Inferior parietal cortex (tissue), 1 donor: ENCODE measurements around the gene MTHFD1L.

ENCODE experiments used
- DNase-seq: peaks from one replicate; pipeline ENCODE4 v3.0.0-alpha.2; 2016; ENCODE audit errors: extremely low spot score

The MTHFD1L gene

DNA sequence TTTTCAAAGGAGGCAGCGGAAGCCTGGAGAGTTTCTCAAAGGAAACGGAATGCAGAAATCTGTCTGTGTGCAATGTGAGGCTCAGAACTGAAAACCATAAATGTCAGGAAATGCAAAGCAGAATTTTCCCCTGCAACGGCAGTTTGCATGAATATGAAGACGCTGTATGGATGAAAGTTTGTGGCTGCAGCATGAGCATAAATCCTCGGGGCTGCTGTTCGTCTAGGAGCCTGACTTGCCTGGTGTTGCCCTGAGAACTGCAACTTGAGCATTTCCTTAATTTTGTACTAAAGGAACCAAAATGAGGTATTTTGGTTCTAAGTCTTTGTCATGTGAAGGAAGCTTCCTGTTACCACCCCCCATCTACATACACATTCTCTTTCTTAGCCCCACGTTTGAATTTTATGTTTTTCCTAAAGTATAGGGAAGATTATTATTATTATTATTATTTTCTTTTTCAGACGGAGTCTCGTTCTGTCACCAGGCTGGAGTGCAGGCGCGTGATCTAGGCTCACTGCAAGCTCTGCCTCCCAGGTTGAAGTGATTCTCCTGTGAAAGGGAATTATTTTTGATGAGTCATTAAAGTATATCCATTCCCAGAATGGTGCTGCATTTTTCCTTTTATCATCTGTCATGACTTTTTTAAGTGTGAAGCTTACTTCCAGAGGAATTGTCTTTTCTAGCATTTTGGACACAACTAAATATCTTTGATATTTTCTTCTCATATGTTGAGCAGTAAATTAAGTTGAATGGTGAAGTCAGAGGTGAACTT lies 33.1 kb downstream of the MTHFD1L start:
- DNase-seq, result no peak

DNA sequence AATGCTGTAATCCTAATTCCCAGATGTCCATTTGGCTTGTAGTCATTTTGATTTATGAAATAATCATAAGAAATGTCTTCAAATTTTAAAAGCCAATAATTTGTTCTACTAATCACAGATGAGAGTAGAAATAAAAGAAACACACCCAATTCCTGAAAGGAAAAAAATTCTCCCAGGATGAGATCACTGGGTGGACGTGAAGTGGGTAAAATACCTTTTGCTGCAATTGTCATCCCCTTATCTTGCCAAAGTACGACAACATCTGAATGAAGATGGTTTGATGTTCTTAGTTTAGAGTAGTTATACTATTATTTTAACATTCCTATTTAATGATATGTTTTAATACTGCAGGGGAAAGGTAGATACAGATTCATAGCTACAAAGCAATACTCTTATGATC lies 33.7 kb downstream of the MTHFD1L start:
- no peak for DNase-seq

DNA sequence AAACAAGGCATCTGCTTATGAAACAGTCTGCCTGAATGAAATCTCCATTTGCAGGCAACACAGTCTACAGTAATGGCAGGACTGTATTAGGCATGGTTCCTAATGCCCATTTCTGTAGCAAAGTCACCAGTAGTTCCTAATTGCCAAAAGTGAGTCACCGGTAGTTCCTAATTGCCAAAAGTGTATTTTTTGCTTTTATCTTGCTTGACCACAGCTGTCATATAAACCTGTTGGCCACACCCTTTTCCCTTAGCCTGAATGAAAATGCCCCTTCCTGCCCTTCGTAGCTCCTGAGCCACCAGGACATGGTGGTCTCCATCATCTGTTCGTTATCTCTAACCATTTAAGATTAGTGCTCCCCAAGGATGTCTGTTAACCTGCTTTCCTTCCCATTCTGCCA lies 34.5 kb downstream of the MTHFD1L start:
- no peak for DNase-seq

DNA sequence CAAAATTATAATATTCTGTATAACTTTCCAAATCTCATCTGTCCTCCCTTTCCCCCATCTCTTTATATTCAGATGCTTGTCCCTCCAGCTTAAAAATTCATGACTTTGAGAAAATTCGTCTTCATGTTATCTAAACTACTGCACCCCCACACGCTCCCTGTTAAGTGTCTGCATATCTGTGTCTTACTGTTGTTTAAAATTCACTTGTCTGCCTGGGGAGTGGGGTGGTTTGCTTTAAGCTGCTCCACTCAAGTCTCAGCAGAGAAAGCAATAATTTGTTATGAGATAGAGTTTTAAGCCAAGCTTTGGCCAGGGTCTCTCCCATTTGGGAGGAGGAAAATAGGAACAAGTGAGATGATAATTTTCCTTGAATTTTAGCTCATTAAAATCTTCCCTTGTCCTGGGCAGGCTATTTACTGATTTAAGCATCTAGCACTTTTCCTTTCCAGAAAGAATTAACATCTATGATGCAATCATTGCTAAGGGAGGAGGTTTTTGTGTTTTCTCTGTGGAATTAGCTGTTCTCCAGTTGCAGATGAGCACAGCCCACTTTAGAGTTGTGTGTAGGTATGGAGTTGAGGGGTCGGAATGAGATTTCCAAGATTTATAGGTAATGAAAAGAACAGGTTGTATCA lies 36.8 kb downstream of the MTHFD1L start:
- no peak for DNase-seq

DNA sequence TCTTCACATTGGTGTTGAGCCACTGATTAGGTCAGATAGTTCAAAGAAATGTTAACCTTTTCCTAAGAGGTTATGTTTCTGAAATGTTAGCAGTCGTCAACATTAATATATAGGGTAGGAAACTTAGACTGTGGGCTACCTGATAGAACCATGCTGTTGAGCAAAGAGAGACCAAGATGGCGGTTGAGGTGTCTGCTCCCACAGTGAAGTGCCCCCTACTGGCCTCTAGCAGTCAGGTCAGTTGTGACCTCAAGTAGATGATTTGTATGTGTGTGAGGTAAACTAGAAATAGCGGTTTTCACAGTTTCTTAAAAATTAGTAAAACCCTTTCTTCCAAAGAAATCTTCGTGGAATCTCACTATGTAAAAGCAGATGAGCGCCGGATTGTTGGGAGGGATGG lies 40.3 kb downstream of the MTHFD1L start:
- DNase-seq, result no peak

DNA sequence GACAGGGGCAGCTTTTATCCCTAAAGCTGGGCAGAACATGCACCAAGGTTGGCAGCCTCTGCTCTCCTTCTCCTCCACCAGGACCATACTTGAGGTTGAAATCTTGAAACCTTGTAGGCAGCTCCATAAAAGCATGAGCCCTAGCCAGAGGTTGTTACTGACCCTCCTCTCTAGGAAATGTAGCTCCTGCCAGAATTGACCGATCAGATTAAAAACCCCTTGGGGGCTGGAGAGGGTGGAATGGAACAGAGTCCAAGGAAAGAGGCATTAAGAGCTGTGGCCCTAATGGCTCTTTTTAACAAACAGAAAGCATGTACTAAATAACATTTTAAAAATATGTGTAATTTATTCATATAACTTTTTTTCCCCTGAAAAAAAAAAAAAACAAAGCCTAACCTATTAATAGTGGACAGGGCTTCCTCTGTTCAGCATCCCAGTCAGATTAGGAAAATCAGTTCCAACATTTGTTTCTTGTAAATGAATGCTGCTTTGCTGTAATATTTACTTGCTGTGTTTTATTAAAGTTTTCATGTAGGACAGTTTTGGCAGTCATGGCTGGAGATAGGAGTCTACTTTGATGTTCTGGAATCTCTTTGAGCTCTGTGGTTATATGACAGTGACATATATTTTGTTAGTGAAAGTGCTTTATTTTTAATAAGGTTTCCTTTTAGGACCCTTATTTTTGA lies 41.3 kb downstream of the MTHFD1L start:
- no peak for DNase-seq

DNA sequence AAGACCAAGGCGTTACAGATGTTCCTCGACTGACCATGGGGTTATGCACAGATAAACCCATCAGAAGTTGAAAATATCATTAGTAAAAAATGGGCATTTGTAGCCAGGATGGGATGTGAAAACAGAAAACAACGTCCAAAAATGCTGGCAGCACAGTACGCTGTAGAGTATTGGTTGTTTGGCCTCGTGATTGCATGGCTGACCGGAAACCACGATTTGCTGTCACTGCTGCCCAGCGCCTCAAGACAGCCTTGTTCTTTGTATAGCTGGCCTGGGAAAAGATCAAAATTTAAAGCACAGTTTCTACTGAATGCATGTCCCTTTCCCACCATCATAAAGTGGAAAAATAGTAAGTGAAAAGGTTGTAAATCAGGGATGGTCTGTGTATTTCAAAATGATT lies 41.9 kb downstream of the MTHFD1L start:
- DNase-seq, result no peak

DNA sequence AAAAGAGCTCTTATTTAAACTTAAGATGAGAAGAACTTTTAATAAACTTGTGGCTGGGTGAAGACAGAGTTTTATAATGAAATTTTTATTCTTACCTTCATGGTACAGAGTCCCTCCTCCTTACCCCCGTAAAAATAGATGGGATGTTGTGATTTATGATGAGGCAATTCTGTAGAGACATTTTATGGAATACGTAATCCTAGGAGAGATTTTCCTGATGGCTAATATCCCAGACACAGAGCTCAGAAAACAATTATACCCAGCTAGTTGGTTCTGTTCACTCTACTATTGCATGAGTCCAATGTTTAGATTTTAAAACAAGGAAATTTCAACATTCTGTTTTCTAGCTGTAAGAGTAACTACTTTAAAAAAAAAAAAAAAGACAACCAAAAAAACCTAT lies 43.4 kb downstream of the MTHFD1L start:
- DNase-seq, result no peak

DNA sequence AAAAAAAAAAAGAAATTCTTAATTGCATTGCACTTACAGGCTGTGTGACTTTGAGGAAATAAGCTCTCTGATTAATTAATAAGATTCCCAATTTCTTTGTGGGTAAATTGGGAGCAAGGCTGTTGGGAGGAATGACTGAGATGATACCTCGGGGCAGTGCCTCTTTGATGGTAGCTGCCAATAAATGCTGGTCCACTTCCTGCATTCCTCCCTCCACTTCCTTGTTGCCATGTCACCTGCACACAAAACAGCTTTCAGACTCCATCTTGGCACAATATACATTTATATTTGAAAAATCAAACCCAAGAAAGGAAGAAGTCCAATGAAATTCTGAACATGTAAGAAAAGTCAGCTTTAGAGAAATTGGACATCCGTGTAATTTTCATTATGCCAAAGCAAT lies 45.1 kb downstream of the MTHFD1L start:
- no peak for DNase-seq

DNA sequence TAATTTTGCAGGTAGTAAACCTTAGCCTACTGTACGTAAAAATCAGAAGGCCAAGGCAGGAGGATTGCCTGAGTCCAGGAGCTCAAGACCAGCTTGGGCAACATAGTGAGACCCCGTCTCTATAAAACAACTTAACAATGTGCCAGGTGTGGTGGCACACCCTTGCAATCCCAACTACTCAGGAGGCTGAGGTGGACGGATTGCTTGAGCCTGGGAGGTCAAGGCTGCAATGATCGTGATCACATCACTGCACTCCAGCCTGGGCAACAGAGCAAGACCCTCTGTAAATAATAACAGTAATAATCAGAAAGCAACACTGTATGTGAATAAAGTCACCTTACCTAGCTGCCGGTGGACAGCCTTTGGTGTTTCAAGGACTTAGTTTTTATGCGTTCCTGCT lies 48.9 kb downstream of the MTHFD1L start:
- no peak for DNase-seq

DNA sequence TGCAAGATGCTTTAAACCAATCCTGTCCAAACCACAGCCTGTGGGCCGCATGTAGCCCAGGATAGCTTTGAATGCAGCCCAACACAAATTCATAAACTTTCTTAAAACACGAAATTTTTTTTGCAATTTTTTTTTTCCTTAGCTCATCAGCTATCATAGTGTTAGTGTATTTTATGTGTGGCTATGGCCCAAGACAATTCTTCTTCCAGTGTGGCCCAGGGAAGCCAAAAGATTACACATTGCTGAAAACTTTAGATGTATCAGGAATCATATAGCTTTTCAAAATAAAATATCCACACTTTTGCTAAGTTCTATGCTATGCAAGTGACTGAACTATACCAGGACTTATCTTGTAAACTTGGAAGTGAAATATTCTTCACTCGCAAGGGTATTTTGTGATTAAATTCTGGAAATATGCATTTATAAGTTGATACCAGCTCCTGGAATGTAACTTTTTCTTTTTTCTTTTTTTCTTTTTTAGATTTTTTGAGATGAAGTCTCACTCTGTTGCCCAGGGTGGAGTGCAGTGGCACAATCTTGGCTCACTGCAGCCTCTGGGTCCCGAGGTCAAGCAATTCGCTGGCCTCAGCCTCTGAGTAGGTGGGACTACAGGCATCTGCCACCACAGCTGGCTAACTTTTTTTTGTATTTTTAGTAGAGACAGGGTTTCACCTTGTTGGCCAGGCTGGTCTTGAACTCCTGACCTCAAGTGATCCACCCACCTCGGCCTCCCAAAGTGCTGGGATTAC lies 49.8 kb downstream of the MTHFD1L start:
- DNase-seq, result no peak

DNA sequence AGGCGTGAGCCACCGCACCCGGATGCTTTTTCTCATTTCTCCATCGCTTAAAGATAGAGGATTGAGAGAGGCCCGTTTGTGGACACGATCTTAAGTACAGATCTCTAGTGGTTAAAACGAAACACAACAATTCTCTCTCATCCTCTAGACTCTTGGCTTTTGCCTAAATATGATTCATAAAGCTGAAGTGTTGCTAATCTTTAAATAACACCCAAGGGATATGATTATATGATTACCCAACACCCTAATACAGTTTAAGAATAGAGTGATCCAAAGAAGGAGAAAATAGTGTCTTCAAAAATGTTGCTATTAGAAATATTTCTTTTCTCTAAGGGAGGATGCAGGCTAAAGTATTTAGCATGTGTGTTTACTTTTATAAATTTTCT lies 50.4 kb downstream of the MTHFD1L start:
- DNase-seq, result no peak

DNA sequence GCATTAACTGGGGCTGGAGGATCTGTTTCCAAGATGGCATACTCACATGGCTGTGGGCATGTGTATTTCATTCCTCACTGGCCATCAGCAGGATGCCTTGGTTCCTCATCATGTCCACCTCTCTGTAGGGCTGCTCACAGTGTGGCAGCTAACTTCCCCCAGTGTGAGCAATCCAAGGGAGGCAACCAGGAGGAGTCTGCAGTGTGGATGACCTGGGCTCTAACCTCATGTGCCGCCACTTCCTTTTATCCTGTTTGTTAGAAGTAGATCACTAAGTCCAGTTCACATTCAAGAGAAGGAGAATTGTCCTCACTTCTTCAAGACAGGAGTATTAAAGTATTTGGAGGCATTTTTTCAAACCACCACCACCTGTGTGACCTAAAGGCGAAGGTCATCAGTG lies 54.4 kb downstream of the MTHFD1L start:
- no peak for DNase-seq

DNA sequence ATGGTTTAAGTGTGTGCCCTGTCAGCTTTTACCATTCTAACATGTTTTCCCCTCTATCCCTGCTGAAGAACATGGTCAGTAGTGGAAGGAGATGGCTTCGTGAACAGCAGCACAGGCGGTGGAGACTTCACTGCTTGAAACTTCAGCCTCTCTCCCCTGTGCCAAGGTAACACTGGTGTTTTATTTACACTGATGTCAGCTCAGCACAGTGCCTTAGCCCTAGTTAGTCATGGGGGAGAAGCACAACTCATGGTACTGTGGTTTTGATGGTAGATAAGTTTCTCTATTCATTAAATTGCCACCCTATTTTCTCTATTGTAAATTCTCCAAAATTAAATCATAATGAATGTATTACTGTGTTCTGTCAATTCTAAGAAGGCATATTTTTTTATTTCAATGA lies 56.6 kb downstream of the MTHFD1L start:
- no peak for DNase-seq

DNA sequence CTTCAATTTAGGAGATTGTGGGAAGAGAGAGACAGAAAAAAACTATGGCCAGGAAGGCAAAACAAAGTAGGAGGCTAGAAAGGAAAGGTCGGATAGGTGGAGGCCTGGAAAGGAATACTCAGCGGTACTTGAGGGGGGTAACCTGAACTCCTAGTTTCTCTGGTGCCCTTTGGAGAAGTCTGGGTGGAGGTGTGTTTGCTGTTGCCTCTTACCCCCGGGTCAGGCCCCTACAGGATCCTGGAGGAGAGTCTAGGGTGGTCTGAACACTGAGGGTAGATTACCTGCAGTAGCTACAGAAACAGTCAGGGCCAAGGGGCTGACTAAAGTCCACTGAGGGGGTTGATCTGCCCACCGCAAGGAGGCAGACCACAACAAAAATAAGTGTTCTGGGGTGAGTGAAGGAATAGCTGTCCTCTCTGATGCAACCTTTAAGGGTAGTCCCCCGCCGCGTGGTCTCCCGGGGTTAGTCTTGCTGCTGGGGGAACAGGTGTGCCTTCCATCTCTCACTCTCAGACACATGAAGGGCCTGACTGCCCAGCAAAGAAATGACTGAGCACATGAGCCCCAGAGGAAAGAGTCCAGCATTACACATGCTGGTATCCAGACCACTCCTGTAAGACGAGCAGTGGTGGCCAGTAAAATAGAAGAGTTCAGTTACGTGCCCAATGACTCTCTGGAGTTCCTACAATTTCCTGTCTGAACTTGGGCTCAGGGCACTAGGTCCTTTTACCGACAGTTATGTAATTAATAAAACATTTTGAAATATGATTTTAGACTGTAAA lies 59.5 kb downstream of the MTHFD1L start:
- no peak for DNase-seq

DNA sequence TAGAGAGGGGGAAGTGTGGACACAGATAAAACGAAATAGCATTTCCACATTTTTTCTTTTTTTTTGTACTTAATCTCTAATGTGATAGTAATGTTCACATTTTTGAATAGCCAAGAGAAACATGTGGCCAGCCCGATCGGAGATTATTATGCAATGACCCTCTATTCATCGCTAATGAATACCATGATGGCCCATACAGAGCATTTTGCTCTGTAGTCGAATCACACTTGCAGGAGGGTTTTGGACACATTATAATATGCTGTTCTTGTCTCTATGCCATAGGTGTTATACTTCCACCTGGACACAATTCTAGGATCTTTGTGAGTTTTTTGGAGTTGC lies 60.1 kb downstream of the MTHFD1L start:
- DNase-seq, result no peak

DNA sequence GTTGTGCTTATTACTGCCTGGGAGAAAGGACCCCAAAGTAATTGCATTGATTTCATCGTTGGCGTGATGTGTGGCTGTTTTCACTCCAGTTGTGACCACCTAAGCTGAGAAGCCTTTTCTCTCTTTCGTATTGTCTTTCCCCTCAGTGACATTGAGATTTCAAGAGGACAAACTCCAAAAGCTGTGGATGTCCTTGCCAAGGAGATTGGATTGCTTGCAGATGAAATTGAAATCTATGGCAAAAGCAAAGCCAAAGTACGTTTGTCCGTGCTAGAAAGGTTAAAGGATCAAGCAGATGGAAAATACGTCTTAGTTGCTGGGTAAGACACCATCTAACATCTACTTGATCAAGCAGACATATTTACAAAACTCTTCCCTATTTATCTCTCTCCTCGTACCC lies 60.5 kb downstream of the MTHFD1L start:
- no peak for DNase-seq

DNA sequence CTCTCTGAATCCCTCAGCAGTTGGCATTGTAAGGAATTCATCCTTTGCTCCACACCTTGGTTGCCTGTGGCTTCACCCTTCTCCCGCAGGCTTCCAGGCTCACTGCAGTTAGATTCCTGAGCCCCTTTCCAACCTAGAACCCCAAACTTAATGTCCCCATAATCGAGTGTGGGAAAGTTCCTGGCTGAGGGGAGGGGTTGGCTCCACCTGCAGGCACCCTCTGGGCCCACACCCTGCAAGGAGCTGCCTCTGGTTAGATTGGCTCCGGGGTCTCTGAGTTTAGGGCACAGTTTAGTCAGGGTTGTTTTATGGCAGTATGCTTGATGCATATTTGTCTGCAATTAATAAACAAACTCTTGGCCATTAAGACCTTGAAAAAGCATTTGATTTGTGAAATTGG lies 63.4 kb downstream of the MTHFD1L start:
- no peak for DNase-seq

DNA sequence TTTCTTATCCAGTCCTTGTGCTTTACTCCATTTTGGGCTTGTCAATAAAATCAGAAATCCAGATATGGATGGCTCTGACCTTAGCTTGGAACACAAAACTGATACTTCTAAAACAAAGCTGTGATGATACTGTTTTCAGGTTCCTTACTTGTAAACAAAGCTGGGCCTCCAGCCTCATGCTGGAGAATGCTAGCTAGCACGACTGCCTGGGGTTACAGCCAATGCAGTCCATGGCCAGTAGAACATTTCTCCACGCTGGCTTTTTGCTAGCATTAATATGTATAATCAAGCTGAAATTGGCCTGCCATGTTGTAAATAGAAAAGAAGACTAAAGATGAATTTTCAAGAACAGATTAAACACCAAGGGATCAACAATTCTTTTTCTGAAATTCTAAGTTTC lies 63.9 kb downstream of the MTHFD1L start:
- DNase-seq, result no peak

DNA sequence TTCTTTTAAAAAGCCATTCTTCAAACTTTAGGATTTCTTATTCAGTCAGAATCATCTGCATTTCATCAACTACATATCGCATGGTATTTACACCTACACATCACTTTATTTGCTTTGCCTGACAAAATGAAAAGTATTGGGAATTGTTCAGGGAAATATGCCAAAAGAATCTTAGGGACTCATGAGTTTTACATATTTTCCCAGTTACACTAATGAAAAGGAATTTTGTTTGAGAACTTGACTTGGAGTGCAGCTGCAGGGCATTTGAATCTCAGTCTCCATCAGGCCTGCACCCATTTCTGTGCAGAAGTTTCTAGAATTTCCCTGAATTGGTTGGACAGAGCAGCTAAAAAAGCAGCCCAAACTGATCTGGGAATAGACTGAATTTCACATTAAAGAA lies 65.3 kb downstream of the MTHFD1L start:
- DNase-seq, result no peak

DNA sequence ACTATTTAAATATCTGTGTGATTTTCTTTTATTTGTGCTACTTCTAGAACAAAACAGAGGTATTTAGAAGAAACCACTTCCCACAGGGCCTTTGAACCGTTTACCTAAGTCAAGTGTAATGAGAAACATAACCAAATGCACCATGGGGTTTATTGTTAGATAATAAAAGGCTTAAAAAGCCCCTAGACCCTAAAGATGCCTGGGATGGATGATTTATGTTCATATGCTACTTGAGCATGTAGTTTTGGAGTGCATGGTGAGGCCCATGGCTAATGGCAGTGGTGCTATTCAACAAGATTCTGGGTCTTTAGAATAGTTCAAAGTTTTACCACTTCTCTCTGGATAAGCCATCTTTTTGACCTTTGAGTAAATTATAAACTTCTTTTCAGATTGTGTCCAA lies 65.9 kb downstream of the MTHFD1L start:
- DNase-seq, result no peak

DNA sequence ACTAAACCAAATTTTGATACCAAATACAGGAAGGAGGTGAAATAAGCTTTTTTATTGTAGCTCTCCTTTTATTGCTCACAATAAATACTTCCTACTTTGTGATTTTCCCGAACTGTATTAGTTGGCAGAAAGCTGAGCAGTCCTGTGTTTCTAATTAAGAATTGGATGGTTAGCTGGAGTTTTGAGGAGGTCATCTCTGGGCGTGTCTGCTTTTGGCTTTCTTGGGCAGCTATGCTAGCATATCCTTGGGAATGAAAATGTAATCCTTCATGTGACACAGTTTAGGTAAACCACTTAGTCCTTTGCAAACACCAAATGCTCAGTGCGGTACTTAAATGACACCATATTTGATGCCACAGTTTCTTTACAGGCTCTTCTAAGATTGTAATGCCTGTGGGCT lies 67.5 kb downstream of the MTHFD1L start:
- DNase-seq, result no peak
